ENCODE data around the gene SYNPO2L. TPM values are rescaled to one million over a fixed set of nuclear protein-coding genes. Genes with fewer than 3 reads are reported as not detected.
"Not testable (repeated sequence)": the region's sequence is repeated elsewhere in the genome, so short reads cannot be mapped to it uniquely, and the experiment has no call there.

The SYNPO2L gene
- total RNA-seq, 1 donor from 2014 or later: not detected

DNA sequence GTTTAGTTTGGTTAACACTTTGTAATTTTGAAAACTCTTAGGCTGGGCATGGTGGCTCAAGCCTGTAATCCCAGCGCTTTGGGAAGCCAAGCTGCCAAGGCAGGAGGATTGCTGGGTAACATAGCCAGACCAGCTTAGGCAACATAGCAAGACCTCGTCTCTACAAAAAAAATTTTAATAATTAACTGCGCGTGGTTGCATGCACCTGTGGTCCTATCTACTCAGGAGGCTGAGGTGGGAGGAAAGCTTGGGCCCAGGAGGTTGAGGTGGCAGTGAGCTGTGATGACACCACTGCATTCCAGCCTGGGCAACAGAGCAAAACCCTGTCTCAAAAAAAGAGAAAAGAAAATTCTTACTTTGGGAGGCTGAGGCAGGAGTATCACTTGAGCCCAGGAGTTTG, 32.8 kb downstream of the SYNPO2L start:
- DNase-seq (ENCODE audit: low read depth): peak; percentile 58

DNA sequence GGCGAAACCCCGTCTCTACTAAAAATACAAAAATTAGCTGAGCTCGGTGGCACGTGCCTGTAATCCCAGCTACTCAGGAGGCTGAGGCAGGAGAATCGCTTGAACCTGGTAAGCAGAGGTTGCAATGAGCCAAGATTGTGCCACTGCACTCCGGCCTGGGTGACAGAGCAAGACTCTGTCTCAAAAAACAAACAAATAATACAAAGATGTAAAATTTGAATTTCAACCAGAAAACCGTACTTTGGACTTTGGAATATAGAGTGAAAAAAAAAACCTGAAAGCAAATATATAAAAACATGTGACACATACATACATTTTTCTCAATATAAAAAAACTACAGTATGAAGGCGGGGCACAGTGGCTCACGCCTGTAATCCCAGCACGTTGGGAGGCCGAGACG, 34.9 kb downstream of the SYNPO2L start:
- not testable (repeated sequence) for DNase-seq (ENCODE audit: low read depth)

DNA sequence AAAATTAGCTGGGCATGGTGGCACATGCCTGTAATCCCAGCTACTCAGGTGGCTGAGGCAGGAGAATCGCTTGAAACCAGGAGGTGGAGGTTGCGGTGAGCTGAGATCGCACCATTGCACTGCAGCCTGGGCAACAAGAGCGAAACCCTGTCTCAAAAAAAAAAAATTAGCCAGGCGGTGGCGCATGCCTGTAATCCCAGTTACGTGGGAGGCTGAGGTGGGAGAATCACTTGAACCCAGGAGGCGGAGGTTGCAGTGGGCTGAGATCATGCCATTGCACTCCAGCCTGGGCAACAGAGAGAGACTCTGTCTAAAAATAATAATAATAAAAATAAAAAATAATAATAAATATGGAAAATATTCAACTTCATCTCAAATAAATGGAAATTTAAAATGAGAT, 38.7 kb downstream of the SYNPO2L start:
- not testable (repeated sequence) for DNase-seq (ENCODE audit: low read depth)

DNA sequence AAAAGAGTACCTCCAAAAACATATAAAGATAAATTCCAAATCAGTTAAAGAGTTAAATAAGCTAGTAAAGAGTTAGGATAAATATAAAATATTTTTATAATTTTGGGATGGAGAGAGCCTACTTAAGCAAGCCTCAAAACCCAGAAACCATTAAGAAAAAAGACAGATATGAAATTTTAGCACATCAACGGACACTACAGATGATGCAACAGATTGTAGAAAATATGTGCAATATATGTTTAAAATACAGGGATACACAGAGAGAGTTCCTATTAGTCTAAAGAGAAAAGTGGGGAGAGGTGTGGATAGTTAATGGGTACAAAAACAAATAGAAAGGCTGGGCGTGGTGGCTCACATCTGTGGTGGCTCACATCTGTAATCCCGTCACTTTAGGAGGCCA, 41.1 kb downstream of the SYNPO2L start:
- DNase-seq (ENCODE audit: low read depth): no peak

DNA sequence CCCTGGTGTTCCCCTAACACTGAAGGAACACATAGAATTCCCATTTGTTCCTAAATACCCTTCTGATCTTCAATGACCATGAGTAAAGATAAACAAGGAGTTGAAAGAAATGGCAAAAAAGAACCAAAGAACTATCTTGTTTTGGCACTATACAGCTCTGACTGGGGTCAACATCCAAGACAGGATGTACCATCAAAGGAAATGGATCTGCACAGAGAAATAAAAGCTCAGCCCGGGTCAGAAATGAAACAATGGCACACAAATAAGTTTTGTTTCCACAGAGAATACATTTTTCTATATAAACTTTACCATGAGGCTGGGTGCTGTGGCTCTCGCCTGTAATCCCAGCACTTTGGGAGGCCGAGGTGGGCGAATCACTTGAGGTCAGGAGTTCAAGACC, 46.7 kb downstream of the SYNPO2L start:
- DNase-seq (ENCODE audit: low read depth): no peak

DNA sequence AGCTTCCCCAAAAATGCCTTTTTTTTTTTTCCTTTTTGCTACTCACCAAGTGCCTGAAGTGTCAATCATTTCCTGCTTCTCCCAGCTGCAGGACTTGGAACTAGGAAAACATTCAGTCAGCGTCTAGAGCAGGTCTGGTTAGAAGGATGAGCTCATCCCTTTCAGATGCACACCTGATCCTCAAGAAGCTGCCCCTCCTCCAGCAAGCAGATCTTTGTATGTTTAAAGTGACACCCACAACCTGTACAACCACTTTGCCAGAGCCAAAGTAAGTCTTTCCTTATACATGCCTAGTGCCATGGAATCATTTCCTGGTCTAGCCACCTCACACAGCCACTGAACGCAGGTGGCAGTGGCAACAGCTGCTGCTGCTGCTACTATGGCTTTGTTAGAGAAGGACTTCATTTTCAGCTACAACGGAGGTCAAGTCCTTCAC, 54.3 kb downstream of the SYNPO2L start:
- peak; percentile 86 for DNase-seq (ENCODE audit: low read depth)

DNA sequence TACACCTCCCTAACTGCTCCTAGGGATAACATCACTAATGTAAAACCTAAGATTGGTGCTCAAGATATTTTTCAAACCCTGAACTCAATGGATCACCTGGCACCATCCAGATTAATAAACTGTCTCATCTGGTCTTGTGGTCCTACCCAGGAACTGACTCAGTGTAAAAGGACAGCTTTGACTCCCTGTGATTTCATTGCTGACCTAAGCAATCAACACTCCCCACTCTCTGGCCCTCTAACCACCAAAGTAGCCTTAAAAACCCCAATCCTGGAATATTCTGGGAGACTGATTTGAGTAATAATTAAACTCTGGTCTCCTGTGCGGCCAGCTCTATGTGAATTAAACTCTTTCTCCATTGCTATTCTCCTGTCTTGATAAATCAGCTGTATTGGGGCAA, 58.5 kb downstream of the SYNPO2L start:
- peak; percentile 92 for DNase-seq (ENCODE audit: low read depth)

Other genes starting within 250 kb of the SYNPO2L start
- gene ANXA7, start 242.0 kb downstream of the SYNPO2L start, total RNA-seq: 153 and 222 TPM in 2 replicates
- gene MSS51, start 222.5 kb downstream of the SYNPO2L start, total RNA-seq: 0.69 and 1.5 TPM in 2 replicates
- 27.3 and 60.2 TPM in 2 replicates for gene PPP3CB, start 160.0 kb downstream of the SYNPO2L start, total RNA-seq
- gene USP54, start 64.7 kb downstream of the SYNPO2L start, total RNA-seq: 46.7 and 61.1 TPM in 2 replicates
- gene MYOZ1, start 14.6 kb downstream of the SYNPO2L start, total RNA-seq: 0.87 and 1.0 TPM in 2 replicates
- 1.0 and 3.4 TPM in 2 replicates for gene AGAP5, start 42.1 kb upstream of the SYNPO2L start, total RNA-seq
- gene SEC24C, start 88.3 kb upstream of the SYNPO2L start, total RNA-seq: 55.6 and 84.6 TPM in 2 replicates
- 13.1 and 21.4 TPM in 2 replicates for gene CHCHD1, start 126.0 kb upstream of the SYNPO2L start, total RNA-seq
- gene ZSWIM8, start 129.6 kb upstream of the SYNPO2L start, total RNA-seq: 37.5 and 66.9 TPM in 2 replicates
- gene NDST2, start 155.6 kb upstream of the SYNPO2L start, total RNA-seq: 4.5 and 14.1 TPM in 2 replicates
- gene CAMK2G, start 218.5 kb upstream of the SYNPO2L start, total RNA-seq: 20.3 and 21.1 TPM in 2 replicates

All from renal cortical epithelial cell (primary cell).